Smooth muscle cell of the pulmonary artery (primary cell): ENCODE measurements around the gene TRIM33. TPM values are rescaled to one million over a fixed set of nuclear protein-coding genes. Genes with fewer than 3 reads are reported as not detected.

Source experiments
- total RNA-seq: library from RNA; depleted of rRNA; stranded (reverse); fragments of >200 nt; gene quantifications from 2 replicates; pipeline ENCODE4 v1.2.3, GENCODE V29; 2014

Gene TRIM33
- 28.6 and 48.2 TPM in 2 replicates for total RNA-seq

GRCh38 chr1:114511032-114511785 is at the start of gene TRIM33:
Gene TRIM33 (minus strand): TSS chr1:114511203. CDS start chr1:114511076, 127 bp downstream.

Other genes with a start within 250 kb of the TRIM33 start
- 33.8 and 37.0 TPM in 2 replicates for gene BCAS2, start 70.4 kb upstream of the TRIM33 start, total RNA-seq
- 2.0 and 3.0 TPM in 2 replicates for gene DENND2C, start 158.8 kb upstream of the TRIM33 start, total RNA-seq
- gene AMPD1, start 184.3 kb upstream of the TRIM33 start, total RNA-seq, result not detected in 2 replicates
- gene NRAS, start 205.6 kb upstream of the TRIM33 start, total RNA-seq, result 37.6 and 41.7 TPM in 2 replicates
- gene CSDE1, start 246.8 kb upstream of the TRIM33 start, total RNA-seq, result 1,004 and 1,694 TPM in 2 replicates